ENCODE results near the gene KDM4B. TPM values are rescaled to one million over a fixed set of nuclear protein-coding genes. Genes with fewer than 3 reads are reported as not detected.

Gene KDM4B
- total and polyA plus RNA-seq, 4 donors = 3.2 to 19.7 (median 12.9) TPM

- Histone ChIP-seq H3K9me3 (ENCODE audit: control insufficient read depth in 4 of 4, low read length in 3 of 4) (peaks cover 0 to 5% (median 3%) of the 10 kb centered on the region in 4 donors), H3K4me1 (ENCODE audit: control insufficient read depth in 4 of 4, insufficient read depth in 4 of 4, low read length in 3 of 4) (peaks cover 2 to 6% (median 4%) of the 10 kb centered on the region in 4 donors), H3K27me3 (ENCODE audit: control insufficient read depth in 4 of 4, insufficient read depth in 4 of 4, low read length in 3 of 4) (no peaks in the 10 kb centered on the region), H3K9ac (ENCODE audit: low read depth in 1 of 2, low read length in 2 of 2) (no peak overlapping the region), H3K27ac (ENCODE audit: low read depth in 1 of 2, low read length in 2 of 2) (no peak overlapping the region), H3K36me3 (ENCODE audit: control insufficient read depth in 4 of 4, insufficient read depth in 3 of 4, low read depth in 1 of 4, low read length in 3 of 4) (peaks cover 10 to 24% (median 13%) of the 10 kb centered on the region in 4 donors), H3K4me3 (ENCODE audit: low read depth in 1 of 3, low read length in 3 of 3) (no peak overlapping the region)
- no peak for TF ChIP-seq RXRA (IDR thresholded peaks at IDR 0.05)
- TF ChIP-seq, protein P1, sequence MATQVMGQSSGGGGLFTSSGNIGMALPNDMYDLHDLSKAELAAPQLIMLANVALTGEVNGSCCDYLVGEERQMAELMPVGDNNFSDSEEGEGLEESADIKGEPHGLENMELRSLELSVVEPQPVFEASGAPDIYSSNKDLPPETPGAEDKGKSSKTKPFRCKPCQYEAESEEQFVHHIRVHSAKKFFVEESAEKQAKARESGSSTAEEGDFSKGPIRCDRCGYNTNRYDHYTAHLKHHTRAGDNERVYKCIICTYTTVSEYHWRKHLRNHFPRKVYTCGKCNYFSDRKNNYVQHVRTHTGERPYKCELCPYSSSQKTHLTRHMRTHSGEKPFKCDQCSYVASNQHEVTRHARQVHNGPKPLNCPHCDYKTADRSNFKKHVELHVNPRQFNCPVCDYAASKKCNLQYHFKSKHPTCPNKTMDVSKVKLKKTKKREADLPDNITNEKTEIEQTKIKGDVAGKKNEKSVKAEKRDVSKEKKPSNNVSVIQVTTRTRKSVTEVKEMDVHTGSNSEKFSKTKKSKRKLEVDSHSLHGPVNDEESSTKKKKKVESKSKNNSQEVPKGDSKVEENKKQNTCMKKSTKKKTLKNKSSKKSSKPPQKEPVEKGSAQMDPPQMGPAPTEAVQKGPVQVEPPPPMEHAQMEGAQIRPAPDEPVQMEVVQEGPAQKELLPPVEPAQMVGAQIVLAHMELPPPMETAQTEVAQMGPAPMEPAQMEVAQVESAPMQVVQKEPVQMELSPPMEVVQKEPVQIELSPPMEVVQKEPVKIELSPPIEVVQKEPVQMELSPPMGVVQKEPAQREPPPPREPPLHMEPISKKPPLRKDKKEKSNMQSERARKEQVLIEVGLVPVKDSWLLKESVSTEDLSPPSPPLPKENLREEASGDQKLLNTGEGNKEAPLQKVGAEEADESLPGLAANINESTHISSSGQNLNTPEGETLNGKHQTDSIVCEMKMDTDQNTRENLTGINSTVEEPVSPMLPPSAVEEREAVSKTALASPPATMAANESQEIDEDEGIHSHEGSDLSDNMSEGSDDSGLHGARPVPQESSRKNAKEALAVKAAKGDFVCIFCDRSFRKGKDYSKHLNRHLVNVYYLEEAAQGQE (IDR thresholded peaks at IDR 0.05) = no peak
- TF ChIP-seq JUND (IDR thresholded peaks at IDR 0.05) = no peak
- TF ChIP-seq YY1 (IDR thresholded peaks at IDR 0.05) = no peak
- no peak for TF ChIP-seq HNF4A (conservative IDR thresholded peaks at IDR 0.05)
- no peak for TF ChIP-seq HNF4G (IDR thresholded peaks at IDR 0.05)
- TF ChIP-seq MAX (IDR thresholded peaks at IDR 0.05) = no peak
- TF ChIP-seq GABPA (IDR thresholded peaks at IDR 0.05 in 1 of 2, conservative IDR thresholded peaks at IDR 0.05 in 1 of 2) = no peak
- no peak for TF ChIP-seq FOXA1 (IDR thresholded peaks at IDR 0.05)
- TF ChIP-seq SP1 (IDR thresholded peaks at IDR 0.05) = no peak
- TF ChIP-seq TAF1 (conservative IDR thresholded peaks at IDR 0.05) = no peak
- TF ChIP-seq NR2F2 (IDR thresholded peaks at IDR 0.05) = no peak
- TF ChIP-seq FOXA2 (IDR thresholded peaks at IDR 0.05) = no peak
- no peak for TF ChIP-seq EGR1 (IDR thresholded peaks at IDR 0.05; ENCODE audit: low read depth in 2 of 2)
- DNase-seq (ENCODE audit: low spot score) = no peak
- 95% methylated on average over 9 of the region's 9 CpGs for whole genome bisulfite sequencing
These were observed 93.3 kb downstream of the KDM4B start for GRCh38 chr19:5062195-5062594.

DNA sequence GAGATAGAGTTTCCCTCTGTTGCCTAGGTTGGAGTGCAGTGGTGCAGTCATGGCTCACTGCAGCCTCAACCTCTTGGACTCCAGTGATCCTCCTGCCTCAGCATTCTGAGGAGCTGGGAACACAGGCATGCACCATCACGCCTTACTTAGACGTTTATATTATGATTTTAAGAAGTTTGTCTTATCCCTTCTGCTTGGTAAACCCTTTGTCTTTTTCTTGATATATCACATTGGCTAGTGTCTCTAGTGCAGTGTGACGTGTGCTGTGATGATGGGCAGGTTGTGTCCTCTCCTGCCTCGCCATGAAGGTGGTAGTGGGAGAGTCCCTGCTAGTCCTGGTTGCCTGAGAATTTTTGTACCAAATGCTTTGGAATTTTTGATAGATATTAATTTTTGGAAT is 93.9 kb downstream of the KDM4B start:
- Histone ChIP-seq H3K9me3 (ENCODE audit: control insufficient read depth in 4 of 4, low read length in 3 of 4) (peaks cover 0 to 5% (median 3%) of the 10 kb centered on the region in 4 donors), H3K36me3 (ENCODE audit: control insufficient read depth in 4 of 4, insufficient read depth in 3 of 4, low read depth in 1 of 4, low read length in 3 of 4) (peaks cover 10 to 19% (median 13%) of the 10 kb centered on the region in 4 donors)

More for the DNA sequence above, 93.9 kb downstream of the KDM4B start:
- Histone ChIP-seq H3K4me1 (ENCODE audit: control insufficient read depth in 4 of 4, insufficient read depth in 4 of 4, low read length in 3 of 4) (peaks cover 7 to 12% (median 9%) of the 10 kb centered on the region in 4 donors), H3K9ac (ENCODE audit: low read depth in 1 of 2, low read length in 2 of 2) (no peak overlapping the region), H3K27ac (ENCODE audit: low read depth in 1 of 2, low read length in 2 of 2) (no peak overlapping the region), H3K27me3 (ENCODE audit: control insufficient read depth in 4 of 4, insufficient read depth in 4 of 4, low read length in 3 of 4) (no peaks in the 10 kb centered on the region), H3K4me3 (ENCODE audit: low read depth in 1 of 3, low read length in 3 of 3) (no peak overlapping the region)
- TF ChIP-seq YY1 (IDR thresholded peaks at IDR 0.05) (no peak), EGR1 (IDR thresholded peaks at IDR 0.05; ENCODE audit: low read depth in 2 of 2) (no peak), JUND (IDR thresholded peaks at IDR 0.05) (no peak), ATF3 (IDR thresholded peaks at IDR 0.05) (no peak), TAF1 (conservative IDR thresholded peaks at IDR 0.05) (no peak), RXRA (IDR thresholded peaks at IDR 0.05) (no peak), FOXA2 (IDR thresholded peaks at IDR 0.05) (no peak), SP1 (IDR thresholded peaks at IDR 0.05) (no peak), RAD21 (IDR thresholded peaks at IDR 0.05) (no peak), FOXA1 (IDR thresholded peaks at IDR 0.05) (no peak)
- TF ChIP-seq, protein P2, sequence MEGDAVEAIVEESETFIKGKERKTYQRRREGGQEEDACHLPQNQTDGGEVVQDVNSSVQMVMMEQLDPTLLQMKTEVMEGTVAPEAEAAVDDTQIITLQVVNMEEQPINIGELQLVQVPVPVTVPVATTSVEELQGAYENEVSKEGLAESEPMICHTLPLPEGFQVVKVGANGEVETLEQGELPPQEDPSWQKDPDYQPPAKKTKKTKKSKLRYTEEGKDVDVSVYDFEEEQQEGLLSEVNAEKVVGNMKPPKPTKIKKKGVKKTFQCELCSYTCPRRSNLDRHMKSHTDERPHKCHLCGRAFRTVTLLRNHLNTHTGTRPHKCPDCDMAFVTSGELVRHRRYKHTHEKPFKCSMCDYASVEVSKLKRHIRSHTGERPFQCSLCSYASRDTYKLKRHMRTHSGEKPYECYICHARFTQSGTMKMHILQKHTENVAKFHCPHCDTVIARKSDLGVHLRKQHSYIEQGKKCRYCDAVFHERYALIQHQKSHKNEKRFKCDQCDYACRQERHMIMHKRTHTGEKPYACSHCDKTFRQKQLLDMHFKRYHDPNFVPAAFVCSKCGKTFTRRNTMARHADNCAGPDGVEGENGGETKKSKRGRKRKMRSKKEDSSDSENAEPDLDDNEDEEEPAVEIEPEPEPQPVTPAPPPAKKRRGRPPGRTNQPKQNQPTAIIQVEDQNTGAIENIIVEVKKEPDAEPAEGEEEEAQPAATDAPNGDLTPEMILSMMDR (IDR thresholded peaks at IDR 0.05; ENCODE audit: low read depth, low read length, missing input control) = no peak
- no peak for DNase-seq (ENCODE audit: low spot score)
- 97% methylated on average over 4 of the region's 4 CpGs for WGBS
